GM21576 (cell line): Measurements from ENCODE around the gene HLA-DQB1.
A peak's percentile ranks its signal among the peaks of the same experiment; 100 is the strongest.
"Not testable (repeated sequence)": the region's sequence is repeated elsewhere in the genome, so short reads cannot be mapped to it uniquely, and the experiment has no call there.

ENCODE experiments used
- ATAC-seq: cut with Tn5 transposase; IDR thresholded peaks from one replicate; pipeline ENCODE4 v1.9.1; 2021; ENCODE audit warnings: mild to moderate bottlenecking, moderate library complexity; ENCODE audit not compliant: unreplicated experiment

The HLA-DQB1 gene

GRCh38 chr6:32666420-32667300, at the start of gene HLA-DQB1:
HLA-DQB1 (minus strand) TSS chr6:32666657; CDS start chr6:32666607, 50 bp downstream.
- no peak for ATAC-seq

- no peak for ATAC-seq
Measured at GRCh38 chr6:32713241-32713640, 46.8 kb upstream of the HLA-DQB1 start.

GRCh38 chr6:32709625-32710024, 43.2 kb upstream of the HLA-DQB1 start:
- no peak for ATAC-seq

- not testable (repeated sequence) for ATAC-seq
Measured at GRCh38 chr6:32705164-32705563, 38.7 kb upstream of the HLA-DQB1 start.

GRCh38 chr6:32703347-32703746, 36.9 kb upstream of the HLA-DQB1 start:
- ATAC-seq, result no peak

GRCh38 chr6:32700391-32701040, 34.1 kb upstream of the HLA-DQB1 start:
- no peak for ATAC-seq

- ATAC-seq, result no peak
Measured at GRCh38 chr6:32697031-32697430, 30.6 kb upstream of the HLA-DQB1 start.

- ATAC-seq, result no peak
Measured at GRCh38 chr6:32692019-32692418, 25.6 kb upstream of the HLA-DQB1 start.

- ATAC-seq, result no peak
Measured at GRCh38 chr6:32689531-32690501, 23.4 kb upstream of the HLA-DQB1 start.

GRCh38 chr6:32685603-32686002, 19.1 kb upstream of the HLA-DQB1 start:
- peak; percentile 76 for ATAC-seq

GRCh38 chr6:32684246-32684645, 17.8 kb upstream of the HLA-DQB1 start:
- ATAC-seq, result no peak

GRCh38 chr6:32680055-32680454, 13.6 kb upstream of the HLA-DQB1 start:
- no peak for ATAC-seq

- no peak for ATAC-seq
Measured at GRCh38 chr6:32679492-32679891, 13.0 kb upstream of the HLA-DQB1 start.

- ATAC-seq, result not testable (repeated sequence)
Measured at GRCh38 chr6:32674123-32674522, 7.7 kb upstream of the HLA-DQB1 start.

- not testable (repeated sequence) for ATAC-seq
Measured at GRCh38 chr6:32671908-32672307, 5.5 kb upstream of the HLA-DQB1 start.

- ATAC-seq, result no peak
Measured at GRCh38 chr6:32669893-32670292, 3.4 kb upstream of the HLA-DQB1 start.

- ATAC-seq, result no peak
Measured at GRCh38 chr6:32669240-32669639, 2.8 kb upstream of the HLA-DQB1 start.

- ATAC-seq, result peak; percentile 67
Measured at GRCh38 chr6:32668226-32668747, 1.8 kb upstream of the HLA-DQB1 start.

GRCh38 chr6:32665661-32666060, 796 bp downstream of the HLA-DQB1 start:
- ATAC-seq, result no peak

- no peak for ATAC-seq
Measured at GRCh38 chr6:32664827-32665362, 1.6 kb downstream of the HLA-DQB1 start.
